HTR-8/SVneo (cell line): ENCODE measurements around the gene PPARGC1A.

ENCODE experiments used
- DNase-seq: peaks from one replicate; pipeline ENCODE4 v3.0.0; 2011; ENCODE audit warnings: low spot score, mixed read lengths; ENCODE audit not compliant: insufficient read length
- FAIRE-seq: peaks from 2 replicates; lab custom pipeline; 2011; peaks lifted over from hg19 to GRCh38; lab: Jason Lieb, UNC

Gene PPARGC1A

GRCh38 chr4:23853986-23854660 is 35.7 kb downstream of the PPARGC1A start:
- FAIRE-seq (no peak), DNase-seq (no peak)

- DNase-seq, result no peak
- no peak for FAIRE-seq
These were observed 38.4 kb downstream of the PPARGC1A start for GRCh38 chr4:23851464-23851863.

- DNase-seq (no peak), FAIRE-seq (no peak)
These were observed 42.7 kb downstream of the PPARGC1A start for GRCh38 chr4:23847158-23847557.

GRCh38 chr4:23844961-23845360 is 44.9 kb downstream of the PPARGC1A start:
- DNase-seq (no peak), FAIRE-seq (no peak)

GRCh38 chr4:23839279-23839678 is 50.6 kb downstream of the PPARGC1A start:
- no peak for FAIRE-seq
- no peak for DNase-seq

- DNase-seq (no peak), FAIRE-seq (no peak)
These were observed 51.2 kb downstream of the PPARGC1A start for GRCh38 chr4:23838607-23839006.

GRCh38 chr4:23838131-23838530 is 51.7 kb downstream of the PPARGC1A start:
- DNase-seq, result no peak
- FAIRE-seq, result no peak

- FAIRE-seq, result no peak
- no peak for DNase-seq
These were observed 52.5 kb downstream of the PPARGC1A start for GRCh38 chr4:23837371-23837770.

- no peak for DNase-seq
These were observed 53.9 kb downstream of the PPARGC1A start for GRCh38 chr4:23835774-23836478.

GRCh38 chr4:23828779-23829178 is 61.1 kb downstream of the PPARGC1A start:
- FAIRE-seq, result no peak
- no peak for DNase-seq

More at GRCh38 chr4:23835774-23836478, 53.9 kb downstream of the PPARGC1A start:
- FAIRE-seq, result no peak

- FAIRE-seq (no peak), DNase-seq (no peak)
These were observed 61.7 kb downstream of the PPARGC1A start for GRCh38 chr4:23828020-23828715.

GRCh38 chr4:23822181-23822580 is 67.7 kb downstream of the PPARGC1A start:
- peak; percentile 20 for DNase-seq
- FAIRE-seq, result no peak

GRCh38 chr4:23819041-23819511 is 70.8 kb downstream of the PPARGC1A start:
- FAIRE-seq (no peak), DNase-seq (no peak)

GRCh38 chr4:23818097-23818885 is 71.6 kb downstream of the PPARGC1A start:
- DNase-seq (no peak), FAIRE-seq (no peak)

- FAIRE-seq, result no peak
- no peak for DNase-seq
These were observed 74.7 kb downstream of the PPARGC1A start for GRCh38 chr4:23814996-23815660.

- FAIRE-seq (no peak), DNase-seq (no peak)
These were observed 75.3 kb downstream of the PPARGC1A start for GRCh38 chr4:23814587-23814986.

GRCh38 chr4:23811161-23811560 is 78.7 kb downstream of the PPARGC1A start:
- DNase-seq (no peak), FAIRE-seq (no peak)

- FAIRE-seq, result peak; percentile 67
- peak; percentile 10 for DNase-seq
These were observed 84.4 kb downstream of the PPARGC1A start for GRCh38 chr4:23805450-23805851.

- FAIRE-seq, result no peak
- DNase-seq, result peak; percentile 38
These were observed 100.1 kb downstream of the PPARGC1A start for GRCh38 chr4:23789762-23790161.

GRCh38 chr4:23788460-23788859 is 101.4 kb downstream of the PPARGC1A start:
- no peak for FAIRE-seq
- no peak for DNase-seq
